ENCODE data around the gene FOCAD.

FOCAD gene, protein sequence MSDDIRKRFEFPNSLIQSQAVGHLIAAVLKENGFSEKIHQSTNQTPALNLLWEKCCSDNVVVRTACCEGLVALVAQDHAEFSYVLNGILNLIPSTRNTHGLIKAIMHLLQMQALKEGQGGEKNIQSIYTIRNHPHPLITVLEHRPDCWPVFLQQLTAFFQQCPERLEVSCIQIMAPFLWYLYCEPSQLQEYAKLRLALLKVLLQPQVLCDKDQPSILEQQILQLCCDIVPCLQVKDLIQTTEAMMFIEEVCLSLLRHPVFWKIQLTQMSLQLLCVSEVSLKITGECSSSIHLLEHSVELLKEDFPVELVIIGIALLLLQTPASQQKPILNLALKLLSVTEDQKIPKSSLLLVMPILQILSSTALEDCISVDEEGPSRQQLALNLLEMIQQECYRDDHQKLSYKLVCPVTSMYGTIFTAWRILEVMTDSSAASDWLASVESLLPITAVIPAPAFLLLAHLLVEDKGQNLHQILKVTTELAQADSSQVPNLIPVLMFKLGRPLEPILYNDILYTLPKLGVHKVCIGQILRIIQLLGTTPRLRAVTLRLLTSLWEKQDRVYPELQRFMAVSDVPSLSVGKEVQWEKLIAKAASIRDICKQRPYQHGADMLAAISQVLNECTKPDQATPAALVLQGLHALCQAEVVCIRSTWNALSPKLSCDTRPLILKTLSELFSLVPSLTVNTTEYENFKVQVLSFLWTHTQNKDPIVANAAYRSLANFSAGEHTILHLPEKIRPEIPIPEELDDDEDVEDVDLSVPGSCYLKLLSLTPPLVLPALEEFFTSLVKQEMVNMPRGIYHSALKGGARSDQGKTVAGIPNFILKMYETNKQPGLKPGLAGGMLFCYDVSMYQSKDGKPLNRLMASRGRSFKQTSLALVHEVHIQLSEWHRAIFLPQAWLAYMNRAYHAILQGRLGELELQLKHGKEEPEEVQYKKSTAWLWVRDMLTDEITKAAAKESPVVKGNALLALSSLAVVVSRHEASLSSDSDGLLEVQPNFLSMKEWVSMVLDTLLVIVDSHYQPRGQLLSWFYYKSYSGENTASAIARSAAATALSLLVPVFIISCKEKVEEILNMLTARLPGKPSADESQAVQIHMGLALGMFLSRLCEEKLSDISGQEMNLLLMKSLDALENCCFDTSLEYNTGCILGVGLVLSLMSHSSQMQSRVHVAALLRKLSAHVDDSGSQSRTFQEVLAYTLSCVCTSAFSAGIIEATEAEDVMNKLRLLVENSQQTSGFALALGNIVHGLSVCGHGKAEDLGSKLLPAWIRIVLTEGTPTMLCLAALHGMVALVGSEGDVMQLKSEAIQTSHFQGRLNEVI (N-terminal part only)

DNA sequence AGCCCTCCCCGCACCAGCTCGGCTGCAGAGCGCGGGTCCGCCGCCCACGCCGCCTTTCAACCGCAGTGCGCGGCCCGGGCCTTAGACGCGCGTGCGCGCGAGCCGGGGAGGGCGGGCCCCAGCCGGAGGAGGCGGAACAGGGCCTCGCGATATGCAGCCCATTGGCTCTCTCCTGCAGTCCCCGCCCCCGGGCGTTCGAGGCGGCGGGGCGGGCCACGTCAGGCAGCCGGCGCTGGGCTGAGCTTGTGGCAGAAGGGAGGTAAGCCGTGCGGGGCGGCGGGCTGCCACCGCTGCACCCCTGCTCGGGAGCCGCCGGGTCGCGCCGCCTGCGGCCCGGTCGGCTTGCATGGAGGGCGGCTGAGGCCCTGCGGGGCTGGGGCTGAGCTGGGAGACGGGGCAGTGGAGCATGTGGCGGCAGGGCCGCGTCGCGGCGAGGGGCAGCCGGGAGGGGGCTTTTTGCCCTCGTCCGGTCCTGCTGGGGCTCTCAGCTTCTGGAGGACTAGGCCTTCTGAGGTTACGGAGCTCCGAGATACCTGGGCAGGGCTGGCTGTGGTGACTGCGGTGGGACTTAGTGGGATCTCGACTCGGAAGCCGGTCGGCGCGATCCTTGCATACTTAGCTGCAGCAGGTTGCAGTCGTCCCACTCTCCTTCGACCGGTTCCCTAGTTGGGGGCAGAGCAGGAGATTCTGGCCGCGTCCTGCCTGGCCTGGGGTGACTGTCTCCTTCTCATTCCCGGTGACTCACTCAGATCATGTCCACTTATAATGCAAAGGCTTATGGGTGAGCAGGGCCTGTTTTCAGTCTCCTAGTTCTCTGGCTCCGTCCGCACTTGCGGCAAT lies at the start of gene FOCAD:
Gene FOCAD, plus strand, starts transcription at position 225 of the 840 bp plus-strand sequence. CDS start 31,095 bp downstream, outside the sequence.
- peak; percentile 94 for DNase-seq (ENCODE audit: low read depth)

DNA sequence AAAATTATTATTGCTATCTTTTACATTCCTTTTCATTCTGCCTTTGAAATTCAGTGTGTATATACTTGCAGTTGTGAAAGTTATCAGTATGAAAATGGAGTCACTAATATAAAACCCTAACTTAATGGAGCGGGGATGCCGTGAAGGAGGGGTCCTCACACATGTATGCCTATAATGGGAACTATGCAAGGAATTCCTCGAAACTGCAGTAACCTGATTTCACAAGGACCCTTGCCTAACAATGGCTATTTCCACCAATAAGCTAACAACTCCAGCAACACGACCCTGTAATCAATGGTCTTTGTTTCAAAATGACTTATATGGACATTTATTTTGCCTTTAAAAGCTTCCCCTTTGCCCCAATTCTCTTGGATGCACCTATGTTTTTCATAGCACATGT lies 49.2 kb upstream of the FOCAD start:
- no peak for DNase-seq (ENCODE audit: low read depth)

DNA sequence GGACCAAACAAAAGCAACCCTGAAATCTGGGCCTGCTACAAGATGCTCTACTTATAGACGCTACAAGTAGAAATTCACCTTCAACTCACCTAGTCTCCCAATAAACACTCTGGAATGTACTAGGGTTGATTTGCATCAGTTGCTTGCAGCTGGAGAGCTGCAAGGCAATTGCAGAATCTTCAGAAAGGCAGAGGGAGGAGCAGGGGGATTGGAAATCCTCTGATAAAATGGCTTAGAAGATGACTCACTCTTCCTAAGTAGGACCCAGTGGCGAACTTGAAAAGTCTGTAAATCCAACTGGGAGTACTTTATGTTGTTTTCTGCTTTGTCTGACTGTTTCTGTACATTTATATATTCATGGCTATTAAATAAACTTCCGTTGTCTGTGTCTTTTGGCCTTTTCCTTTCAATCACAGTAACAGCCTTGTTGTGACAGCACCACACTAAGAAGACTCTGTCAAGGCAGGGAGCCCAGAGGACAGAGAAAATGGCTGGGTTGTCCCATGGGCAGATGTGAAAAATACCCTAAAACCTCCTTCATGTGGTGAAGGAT lies 47.1 kb upstream of the FOCAD start:
- no peak for DNase-seq (ENCODE audit: low read depth)

DNA sequence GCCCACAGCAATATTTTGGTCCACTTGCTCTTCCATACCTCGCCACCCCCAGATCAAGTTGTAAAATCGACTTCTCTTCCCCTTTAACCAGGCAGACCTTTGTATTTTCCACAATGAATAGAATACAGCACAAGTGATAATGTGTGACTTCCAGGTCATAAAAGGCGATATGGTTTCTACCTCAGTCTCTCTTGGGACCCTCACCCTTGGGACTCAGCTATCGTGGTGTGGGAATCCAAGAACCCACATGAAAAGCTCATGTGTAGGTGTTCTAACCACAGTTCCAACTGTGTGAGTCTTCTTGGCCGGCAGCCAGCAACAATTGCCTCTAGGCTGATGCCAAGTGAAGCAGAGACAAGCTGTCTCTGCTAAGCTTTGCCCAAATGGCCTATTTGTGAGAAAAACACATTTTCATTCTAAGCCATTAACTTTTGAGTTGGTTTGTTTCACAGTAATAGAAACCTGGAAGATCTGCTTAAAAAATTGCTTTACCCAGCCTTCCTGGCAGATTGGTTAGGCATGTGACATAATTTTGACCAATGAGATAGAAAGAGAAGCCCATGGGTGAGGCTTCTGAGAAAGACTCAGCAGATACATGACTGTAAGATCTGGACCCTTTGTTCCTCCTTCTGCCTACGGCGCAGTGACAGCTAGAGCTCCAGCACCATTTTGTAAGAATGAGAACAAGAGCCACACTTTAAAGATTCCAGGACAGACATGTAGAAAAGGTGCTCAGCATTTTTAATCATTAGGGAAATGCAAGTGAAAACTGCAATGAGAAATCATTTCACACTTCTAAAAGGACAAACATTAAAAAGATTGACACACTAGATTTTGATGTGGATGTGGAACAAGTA lies 43.5 kb upstream of the FOCAD start:
- DNase-seq (ENCODE audit: low read depth) = peak; percentile 57

DNA sequence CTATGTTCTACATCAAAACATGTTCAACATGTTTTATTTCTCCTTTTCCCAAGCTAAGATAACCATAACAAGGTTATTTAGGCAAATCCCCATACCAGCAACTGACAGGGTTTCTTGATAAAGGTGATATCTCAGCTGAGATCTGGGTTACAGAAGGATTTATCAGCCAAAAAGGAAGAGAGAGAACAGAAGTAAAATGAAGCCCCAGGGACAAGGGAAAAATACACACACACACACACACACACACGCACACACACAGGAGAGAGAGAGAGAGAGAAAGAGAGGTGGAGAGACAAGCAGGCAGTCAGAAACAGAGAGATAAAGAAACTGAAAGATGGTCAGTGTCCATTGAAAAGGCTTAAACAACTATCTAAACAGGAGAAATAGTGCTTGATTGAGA lies 42.0 kb upstream of the FOCAD start:
- DNase-seq (ENCODE audit: low read depth) = no peak

DNA sequence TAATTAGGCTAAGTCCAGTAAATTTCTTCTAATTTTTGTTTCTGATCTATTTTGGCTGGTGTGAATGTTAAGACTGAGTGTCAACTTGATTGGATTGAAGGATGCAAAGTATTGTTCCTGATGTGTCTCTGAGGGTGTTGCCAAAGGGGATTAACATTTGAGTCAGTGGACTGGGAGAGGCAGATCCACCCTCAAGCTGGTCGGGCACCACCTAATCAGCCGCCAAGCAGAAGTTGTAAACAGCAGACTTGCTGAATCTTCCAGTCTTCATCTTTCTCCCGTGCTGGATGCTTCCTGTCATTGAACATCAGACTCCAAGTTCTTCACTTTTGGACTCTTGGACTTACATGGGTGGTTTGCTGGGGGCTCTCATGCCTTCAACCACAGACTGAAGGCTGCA lies 40.4 kb upstream of the FOCAD start:
- DNase-seq (ENCODE audit: low read depth) = no peak

DNA sequence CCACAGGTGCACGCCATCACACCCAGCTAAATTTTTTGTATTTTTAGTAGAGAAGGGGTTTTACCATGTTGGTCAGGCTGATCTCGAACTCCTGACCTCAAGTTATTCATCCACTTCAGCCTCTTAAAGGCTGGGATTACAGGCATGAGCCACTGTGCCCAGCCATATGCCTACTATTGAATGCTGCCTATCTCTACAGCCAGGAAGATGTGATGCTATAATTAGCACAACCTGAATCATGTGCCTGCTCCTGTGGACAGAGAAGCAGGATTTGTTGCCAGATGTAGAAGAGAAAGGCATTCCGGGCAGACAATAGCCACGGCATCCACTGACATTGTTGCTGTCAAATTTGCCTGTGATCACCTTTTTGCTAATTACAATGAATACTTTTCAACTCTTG lies 37.4 kb upstream of the FOCAD start:
- DNase-seq (ENCODE audit: low read depth) = no peak

DNA sequence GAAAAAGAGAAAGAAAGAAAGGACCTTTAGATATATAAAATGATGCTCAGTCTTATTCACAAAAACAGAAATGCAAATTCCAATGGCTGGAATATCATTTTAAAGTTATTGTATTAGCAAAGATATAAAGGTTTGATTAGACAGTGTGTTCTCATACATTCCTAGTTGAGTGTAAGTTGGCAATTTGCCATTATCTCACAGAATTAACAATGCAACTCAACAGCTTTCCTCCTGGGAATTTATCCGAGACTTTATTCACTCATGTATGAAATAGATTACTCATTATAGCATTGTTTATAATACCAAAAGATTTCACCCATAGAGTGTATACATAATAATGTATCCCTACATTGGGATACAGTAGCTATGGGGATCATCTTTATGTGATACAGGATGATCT lies 34.7 kb upstream of the FOCAD start:
- no peak for DNase-seq (ENCODE audit: low read depth)

DNA sequence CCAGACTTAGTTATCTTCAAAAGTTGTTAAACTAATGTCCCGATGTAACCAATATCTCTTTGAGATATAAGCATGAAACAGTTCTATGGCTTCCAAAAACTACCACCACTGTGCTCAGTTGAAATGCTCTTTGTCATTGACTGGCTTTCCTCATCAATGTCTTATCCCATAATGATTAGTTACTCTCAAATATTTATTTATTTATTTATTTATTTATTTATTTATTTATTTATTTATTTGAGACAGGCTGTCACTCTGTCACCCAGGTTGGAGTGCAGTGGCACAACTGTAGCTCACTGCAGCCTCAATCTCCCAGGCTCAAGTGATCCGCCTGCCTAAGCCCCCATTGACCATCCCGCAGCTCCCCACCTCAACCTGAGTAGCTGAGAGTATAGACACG lies 33.7 kb upstream of the FOCAD start:
- DNase-seq (ENCODE audit: low read depth) = no peak

DNA sequence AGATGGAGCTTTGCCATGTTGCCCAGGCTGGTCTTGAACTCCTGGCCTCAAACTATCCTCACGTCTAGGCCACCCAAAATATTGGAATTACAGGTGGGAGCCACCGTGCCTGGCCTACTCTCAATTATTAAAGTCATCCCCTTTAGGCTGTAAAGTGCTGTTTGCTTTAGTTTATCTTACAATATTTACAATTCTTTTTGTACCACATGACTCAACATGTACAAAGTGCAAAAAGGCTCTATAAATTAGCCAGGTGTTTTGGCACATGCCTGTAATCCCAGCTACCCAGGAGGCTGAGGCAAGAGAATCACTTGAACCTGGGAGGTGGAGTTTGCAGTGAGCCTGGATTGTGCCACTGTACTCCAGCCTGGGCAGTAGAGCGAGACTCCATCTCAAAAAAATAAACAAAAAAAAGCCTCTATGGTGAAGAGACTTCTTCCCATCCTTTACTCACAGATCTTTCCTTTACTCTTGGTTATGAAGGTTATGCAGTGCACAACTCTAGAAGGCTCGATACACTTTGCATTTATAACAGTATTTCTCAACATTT lies 33.2 kb upstream of the FOCAD start:
- no peak for DNase-seq (ENCODE audit: low read depth)

DNA sequence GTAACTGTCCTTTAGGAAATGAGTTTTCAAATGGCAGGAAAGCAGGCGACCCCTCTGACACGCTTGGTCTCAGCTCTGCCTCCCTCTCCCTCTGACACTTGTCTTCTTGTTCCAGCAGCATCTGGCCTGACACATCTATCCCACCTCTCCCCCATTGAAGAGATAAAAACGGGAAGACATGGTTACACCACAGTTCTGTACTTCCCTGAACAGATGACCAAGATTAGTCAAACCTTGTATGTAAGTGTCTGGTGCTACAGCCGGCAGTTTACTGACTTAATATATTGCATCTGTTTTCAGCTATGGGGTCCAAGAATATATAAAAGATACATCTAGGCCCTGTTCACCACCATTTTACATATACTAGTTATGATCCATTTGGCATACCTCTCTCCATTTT lies 32.1 kb upstream of the FOCAD start:
- DNase-seq (ENCODE audit: low read depth) = no peak

DNA sequence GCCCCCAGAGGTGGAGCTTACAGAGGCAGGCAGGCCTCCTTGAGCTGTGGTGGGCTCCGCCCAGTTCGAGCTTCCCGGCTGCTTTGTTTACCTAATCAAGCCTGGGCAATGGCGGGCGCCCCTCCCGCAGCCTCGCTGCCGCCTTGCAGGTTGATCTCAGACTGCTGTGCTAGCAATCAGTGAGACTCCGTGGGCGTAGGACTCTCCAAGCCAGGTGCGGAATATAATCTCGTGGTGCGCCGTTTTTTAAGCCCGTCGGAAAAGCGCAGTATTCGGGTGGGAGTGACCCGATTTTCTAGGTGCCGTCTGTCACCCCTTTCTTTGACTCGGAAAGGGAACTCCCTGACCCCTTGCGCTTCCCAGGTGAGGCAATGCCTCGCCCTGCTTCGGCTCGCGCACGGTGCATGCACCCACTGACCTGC lies 25.8 kb upstream of the FOCAD start:
- peak; percentile 14 for DNase-seq (ENCODE audit: low read depth)

DNA sequence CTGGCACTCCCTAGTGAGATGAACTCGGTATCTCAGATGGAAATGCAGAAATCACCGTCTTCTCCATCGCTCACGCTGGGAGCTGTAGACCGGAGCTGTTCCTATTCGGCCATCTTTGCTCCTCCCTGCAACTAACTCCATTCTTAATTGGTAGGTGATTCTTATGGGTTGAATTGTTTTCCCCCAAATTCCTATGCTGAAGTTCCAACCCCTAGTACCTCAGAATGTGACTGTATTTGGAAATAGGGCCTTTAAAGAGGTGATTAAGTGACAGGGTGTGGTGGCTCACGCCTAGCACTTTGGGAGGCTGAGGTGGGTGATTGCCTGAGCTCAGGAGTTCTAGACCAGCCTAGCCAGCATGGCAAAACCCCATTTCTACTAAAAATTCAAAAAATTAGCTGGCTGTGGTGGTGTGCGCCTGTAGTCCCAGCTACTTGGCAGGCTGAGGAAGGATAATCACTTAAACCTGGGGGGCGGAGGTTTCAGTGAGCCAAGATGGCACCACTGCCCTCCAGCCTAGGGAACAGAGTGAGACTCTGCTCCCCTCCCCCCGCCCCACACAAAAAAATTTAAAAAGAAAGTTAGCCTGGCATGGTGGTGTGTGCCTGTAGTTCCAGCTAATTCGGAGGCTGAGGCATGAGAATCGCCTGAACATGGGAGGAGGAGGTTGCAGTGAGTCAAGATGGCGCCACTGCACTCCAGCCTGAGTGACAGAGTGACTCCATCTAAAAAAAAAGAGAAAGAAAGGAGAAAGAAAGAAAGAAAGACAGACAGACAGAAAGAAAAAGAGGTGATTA lies 25.2 kb upstream of the FOCAD start:
- DNase-seq (ENCODE audit: low read depth) = no peak

DNA sequence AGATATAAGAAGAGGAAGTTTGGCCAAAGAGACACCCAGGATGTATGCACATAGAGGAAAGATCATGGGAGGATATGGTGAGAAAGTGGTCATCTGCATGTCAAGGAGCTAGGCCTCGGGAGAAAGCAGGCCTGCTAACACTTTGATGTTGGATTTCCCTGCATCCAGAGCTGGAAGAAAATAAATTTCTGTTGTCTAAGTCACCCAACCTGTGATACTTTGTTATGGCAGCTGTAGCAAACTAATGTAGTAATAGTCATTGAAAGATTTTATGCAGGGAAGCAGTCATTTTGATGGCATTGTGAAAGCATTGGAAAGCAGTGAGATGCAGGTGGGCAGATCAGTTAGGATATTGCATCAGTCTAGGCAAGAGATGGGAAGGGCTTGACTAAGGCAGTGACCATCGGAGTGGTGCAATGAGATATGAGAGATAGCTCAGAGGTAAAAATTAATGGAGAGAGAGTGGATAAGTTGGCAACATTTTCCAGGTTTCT lies 24.5 kb upstream of the FOCAD start:
- no peak for DNase-seq (ENCODE audit: low read depth)

DNA sequence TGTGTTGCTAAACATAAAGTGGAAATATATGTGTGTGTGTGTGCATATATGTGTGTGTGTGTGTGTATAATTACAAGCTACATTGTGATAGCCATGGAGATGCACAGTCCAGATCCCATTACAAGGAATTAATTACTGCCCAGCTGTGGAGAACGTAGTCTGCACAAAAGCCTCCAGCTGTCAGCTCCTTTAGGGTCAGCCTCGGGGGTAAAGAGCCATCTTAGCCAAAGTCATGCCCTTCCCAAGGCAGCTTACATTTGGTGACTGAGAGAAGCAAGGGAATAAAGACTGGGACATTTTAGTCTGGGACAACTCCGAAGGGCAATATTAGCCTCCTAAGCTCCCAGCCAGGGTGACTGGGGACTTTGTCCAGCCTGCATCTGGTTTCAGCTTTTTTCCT lies 21.9 kb upstream of the FOCAD start:
- DNase-seq (ENCODE audit: low read depth) = no peak

DNA sequence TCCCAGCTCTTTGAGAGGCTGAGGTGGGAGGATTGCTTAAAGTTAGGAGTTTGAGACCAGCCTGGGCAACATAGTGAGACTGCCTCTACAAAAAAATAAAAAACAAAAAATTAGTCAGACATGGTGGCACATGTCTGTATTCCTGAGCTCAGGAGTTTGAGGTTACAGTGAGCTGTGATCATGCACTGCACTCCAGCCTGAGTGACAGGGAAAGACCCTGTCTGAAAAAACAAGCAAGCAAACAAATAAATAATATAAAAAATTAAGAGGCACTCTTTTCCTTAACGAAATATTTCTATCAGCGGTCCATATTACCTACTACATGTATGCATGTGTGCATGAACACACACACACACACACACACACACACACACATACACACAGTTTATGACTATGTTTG lies 20.9 kb upstream of the FOCAD start:
- no peak for DNase-seq (ENCODE audit: low read depth)

DNA sequence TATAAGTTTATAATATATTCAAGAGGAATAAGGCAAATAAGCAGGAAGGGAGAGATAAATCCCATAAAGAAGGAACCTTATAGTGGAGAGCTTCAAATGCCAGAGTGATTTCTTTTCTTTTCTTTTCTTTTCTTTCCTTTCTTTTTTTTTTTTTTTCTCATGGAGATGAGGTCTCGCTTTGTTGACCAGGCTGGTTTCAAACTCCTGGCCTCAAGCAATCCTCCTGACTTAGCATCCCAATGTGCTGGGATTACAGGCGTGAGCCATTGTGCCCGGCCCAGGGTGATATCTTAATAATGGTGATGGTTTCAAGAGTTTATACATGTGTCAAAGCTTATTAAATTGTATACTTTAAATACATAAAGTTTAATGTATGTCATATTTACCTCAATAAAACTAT lies 19.6 kb upstream of the FOCAD start:
- no peak for DNase-seq (ENCODE audit: low read depth)

DNA sequence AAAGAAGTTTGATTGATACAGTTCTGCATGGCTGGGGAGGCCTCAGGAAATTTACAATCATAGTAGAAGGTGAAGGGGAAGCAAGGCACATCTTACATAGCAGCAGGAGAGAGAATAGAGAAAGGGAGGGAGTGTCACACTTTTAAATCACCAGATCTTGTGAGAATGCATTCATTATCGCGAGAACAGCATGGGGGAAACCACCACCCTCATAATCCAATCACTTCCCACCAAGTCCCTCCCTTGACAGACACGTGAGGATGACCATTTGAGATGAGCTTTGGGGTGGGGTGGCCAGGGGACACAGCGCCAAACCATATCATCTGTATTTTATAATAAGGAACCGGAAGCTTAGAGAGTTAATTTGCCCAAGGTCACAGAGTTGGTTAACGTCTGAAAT lies 13.7 kb upstream of the FOCAD start:
- DNase-seq (ENCODE audit: low read depth) = no peak

DNA sequence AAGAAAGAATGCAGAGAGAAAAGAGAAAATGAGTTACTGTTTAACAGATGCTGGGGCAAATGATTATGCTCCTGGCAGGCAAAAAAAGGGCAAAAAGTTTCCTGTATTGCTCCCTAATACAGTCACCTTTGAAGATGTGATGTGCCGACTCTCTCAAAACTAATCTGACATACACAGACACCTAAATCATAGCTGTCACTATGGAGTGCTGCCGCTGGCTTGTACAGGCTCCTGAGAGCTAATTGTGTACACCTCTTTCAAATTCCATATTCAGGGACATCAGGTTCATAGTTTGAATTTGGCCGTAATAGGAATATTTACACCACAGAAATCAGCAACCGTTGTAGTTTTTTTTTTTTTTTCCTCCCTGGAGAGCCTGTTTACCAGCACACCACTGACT lies 12.4 kb upstream of the FOCAD start:
- no peak for DNase-seq (ENCODE audit: low read depth)
